Amygdala (tissue), 56 donors: Measurements from ENCODE around the gene RPAIN.

Experiments used
- DNase-seq, 56 donors: peaks; one replicate each; lab custom pipeline; 2025; lab: John Stamatoyannopoulos, UW

RPAIN gene, protein sequence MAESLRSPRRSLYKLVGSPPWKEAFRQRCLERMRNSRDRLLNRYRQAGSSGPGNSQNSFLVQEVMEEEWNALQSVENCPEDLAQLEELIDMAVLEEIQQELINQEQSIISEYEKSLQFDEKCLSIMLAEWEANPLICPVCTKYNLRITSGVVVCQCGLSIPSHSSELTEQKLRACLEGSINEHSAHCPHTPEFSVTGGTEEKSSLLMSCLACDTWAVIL

DNA sequence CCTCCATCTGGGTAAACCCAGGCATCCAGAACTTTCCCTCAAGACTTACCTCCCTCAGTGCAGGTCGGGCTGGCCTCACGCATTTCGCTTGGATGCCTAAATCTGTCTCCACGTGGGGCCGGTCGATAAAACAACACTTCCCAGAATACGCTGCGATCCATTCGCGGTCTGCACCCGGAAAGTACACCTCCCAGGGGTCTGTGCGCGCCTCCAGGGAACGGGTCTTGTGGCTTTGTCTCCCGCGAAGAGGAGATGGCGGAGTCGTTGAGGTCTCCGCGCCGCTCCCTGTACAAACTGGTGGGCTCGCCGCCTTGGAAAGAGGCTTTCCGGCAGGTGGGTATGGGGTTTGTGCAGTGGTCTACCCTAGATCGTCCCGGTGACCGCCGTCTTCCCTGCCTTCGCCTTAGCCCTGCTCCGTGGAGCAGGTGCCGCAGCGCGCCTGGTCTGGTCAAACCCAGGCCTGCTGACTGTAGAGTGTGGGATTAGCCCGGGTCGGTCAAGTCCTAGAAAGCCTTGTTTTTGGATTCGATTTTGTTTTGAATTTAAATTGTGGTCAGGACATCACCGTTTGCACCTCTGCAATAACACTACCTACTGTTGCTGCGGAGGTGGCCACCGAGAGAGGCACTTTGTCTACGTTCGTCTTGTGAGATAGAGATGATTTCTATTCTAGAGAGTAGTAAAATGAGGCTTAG lies at the start of gene RPAIN:
Gene RPAIN (plus strand): TSS at position 224 of the 695 bp plus-strand sequence. CDS start 29 bp downstream, at position 253.
- peak in 53 of 56 donors; percentile 75 to 98 (median 93) for DNase-seq

DNA sequence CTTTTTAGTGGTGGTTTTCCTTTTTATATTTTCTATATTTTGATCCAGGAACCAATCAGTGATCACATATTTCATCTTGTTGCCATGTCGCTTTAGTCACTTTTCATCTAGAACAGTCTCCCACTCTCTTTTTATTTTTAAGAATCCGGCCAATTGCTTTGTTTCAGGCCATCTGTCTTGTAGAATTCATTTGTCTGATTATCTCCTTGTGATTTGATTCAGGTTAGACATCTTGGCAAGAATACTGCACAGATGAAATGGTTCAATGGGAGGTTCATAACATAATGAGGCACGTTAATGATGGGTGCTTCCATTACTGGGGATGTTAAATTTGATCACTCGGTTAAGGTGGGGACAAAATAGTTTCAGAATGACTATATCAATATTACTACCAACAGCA lies 49.6 kb upstream of the RPAIN start:
- no peak for DNase-seq

DNA sequence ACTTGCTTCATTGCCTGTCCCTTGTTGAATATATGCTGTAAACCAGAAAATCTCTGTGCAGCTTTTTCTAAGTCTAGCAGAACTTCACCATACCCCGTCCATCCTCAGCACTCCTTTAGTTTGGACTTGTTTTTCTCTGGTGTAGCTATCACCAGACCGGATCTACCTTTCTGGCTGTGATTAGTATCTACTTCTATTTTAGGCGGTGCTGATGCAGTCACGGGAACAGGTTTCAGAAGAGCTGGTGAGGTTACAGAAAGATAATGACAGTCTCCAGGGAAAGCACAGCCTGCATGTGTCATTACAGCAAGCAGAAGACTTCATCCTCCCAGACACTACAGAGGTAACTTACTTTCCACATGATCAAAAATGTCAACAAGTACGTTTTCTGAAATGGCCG lies 46.9 kb upstream of the RPAIN start:
- DNase-seq: peak in 6 of 56 donors; percentile 3 to 33 (median 9)

DNA sequence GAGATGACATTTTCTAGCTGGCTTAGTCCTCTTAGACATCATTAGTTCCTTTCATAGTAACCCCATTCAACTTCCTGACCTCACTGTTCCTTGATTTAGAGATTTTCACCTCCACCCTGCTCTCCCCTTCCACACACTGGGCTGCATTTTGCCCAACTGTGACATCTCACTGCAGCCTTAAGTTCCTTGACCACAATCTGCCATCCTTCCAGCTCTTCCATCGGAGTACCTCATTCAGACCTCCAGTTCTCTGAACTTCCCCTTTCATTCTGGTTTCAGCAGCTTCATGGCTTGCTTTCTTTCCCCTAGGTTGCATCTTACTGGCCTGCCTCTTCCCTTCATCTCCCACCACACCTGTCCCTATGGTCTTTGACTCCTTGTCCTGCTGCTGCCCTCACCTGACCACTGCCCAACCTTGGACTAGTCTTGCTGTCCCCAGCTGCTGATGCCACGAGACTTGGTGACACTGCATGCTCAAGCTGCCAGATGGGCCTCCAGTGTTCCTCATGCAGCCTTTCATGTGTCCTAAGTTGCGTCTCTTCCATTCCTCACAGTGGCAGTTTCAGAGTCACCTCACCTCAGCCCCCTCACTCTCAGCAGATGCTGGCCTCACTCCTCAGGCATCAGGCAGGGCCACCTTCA lies 41.3 kb upstream of the RPAIN start:
- no peak for DNase-seq

DNA sequence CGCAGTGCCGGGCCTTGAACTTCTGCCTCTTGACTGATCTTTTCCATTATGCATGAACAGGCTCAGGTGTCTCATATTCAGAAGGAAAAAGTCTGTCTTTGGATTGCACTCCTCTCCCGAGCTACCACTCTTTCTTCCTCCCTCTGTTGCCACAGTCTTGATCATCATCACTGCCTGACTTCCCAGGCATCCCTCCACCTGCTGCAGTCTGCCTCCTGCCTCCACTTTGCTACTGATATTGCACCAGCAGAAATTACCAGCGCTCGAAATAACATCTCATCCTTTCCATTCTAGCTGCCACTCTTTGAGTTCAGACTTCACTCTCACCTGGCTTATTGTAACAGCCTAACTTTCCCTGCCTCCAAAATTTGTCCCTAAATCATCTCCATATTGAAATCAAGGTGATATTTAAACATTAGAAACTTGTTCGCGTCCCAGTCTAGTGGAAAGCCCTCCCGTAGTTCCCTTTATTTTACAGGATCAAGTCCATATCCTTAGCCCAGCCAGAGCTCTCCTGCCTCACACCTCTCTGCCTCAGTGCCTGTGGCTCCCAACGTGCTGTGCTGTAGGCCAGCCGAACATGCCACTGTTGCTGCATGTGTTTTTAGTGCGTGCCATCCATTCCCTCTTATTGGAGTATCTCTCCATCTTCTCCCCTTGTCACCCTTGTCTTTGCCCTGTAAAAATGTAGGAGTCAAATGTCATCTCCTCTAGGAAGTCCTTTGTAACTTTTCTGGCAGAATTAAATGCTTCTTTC lies 40.5 kb upstream of the RPAIN start:
- DNase-seq: no peak

DNA sequence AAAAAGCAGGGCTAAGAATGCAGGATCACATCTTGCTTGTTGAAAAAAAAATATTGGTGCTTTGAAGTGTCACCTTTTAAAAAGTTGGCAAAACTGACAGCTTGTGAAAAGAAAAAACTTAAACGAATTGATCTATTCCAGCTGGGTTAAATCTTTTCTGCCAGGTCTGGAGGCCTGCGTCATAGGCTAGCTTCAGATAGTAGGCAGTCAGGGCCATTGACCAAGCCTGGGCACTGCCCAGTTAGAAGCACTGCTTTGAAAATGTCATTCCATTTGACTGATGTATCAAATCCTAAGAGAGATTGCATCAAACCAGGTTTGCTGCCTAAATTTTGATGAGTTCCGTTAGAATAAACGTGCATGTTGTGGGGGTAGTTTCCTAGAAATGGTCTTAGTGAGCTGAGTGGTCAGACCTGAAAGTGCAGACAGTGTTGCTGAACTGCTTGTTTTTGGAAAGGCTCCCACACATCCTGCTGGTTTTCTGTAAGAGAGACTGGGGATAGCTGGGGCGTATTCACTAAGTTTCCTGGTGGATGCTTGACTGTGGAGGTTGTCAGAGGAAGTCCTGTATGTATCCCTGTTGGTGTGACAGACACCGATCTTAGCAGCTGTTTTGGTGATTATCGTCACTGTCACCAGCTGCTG lies 39.4 kb upstream of the RPAIN start:
- no peak for DNase-seq

DNA sequence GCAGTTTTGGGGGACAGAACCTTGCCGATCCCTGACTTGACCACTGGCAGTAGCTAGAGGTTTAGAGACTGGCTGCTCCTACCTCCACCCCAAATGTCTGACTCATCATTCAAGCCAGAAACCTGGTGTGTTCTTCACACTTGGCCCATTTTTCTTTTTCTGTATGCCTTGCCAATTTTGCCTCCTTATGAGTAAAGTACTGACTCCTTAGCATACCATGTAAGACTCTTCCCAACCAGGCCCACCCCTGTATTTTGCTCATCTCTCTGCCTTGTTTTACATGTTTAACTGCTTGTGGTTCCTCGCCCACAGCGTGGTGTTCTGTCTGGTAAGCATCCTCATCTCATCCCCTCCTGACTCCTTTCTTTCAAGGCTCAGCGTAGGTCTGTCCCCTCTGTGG lies 38.4 kb upstream of the RPAIN start:
- DNase-seq: no peak

DNA sequence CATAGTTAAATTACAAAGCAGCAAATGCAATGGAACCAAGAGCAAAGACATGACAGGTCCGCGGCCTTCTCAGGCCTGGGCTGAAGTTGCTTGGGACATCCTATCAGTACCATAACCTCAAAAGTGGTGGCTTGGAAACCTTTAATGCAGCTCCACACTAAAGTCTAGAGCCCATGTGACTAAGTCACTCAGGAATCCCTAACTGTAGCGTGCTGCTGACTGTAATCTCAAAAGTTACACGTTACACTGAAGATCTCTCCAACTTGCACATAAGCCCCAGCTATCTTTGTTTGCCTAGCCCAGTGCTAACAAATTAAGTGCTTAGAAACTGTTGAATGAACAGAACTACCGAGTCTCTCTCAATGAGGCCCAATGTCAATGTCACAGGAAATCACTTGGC lies 28.3 kb upstream of the RPAIN start:
- DNase-seq: no peak

DNA sequence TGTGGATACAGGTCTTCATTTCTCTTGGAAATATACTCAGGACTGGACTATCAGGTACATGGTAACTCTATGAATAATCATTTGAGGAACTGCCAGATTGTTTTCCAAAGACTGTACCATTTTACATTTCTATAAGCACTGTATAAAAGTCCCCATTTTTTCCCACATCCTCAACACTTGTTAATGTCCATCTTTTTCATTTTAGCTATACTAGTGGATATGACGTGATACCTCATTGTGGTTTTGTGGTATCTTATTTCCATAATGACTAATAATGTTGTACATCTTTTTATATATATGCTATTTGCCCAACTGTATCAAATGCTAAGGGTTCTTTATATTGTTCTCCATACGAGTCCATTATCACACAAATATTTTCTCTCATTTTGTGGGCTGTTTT lies 23.4 kb upstream of the RPAIN start:
- DNase-seq: no peak

DNA sequence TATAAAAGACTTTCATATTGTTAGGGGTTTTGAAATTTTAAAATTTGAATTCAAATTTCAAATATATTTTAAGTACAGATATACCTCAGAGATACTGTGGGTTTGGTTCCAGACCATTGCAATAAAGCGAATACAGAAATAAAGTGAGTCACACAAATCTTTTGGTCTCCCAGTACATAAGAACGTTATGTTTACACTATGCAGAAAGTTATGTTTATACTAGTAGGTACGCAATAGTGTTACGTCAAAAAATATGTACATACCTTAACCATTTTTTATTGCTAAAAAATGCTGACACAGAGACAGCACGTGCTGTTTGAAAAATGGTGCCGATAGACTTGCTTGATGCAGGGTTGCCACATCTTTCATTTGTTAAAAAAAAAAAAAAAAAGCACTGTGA lies 20.2 kb upstream of the RPAIN start:
- DNase-seq: no peak

DNA sequence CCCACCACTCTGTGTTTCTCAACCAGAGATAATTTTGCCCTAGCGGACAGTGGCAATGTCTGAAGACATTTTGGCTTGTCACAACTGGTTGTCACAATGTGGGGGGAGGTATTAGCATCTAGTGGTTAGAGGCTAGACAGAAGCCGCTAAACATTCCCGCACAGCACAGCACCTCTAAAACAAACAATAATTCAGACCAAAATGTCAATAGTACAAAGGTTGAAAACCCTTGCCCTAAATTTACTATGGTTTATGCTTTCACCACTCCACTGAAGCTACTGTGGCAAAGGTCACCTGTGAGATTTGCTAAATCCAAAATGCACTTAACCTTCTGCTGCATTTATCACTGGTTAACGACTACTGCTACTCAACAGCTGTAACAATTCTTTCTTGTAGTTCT lies 14.6 kb upstream of the RPAIN start:
- DNase-seq: no peak

DNA sequence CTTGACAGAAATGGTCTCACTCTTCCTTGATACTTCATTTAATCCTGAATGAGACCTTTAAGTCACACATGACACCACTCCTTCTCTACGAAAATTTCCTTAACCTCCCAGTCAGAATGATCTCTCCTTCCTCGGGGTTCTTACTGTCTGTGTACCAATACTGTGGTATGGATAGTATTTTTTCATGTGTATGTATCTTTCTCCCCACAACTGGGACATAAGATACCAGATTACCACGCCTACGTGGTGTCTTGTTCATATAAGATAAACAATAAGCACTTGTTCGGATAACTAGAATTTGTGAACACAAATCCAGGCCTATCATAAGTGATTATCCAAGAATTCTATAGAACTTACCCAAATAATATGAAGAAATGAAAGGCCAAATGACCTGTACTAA lies 11.8 kb upstream of the RPAIN start:
- no peak for DNase-seq

DNA sequence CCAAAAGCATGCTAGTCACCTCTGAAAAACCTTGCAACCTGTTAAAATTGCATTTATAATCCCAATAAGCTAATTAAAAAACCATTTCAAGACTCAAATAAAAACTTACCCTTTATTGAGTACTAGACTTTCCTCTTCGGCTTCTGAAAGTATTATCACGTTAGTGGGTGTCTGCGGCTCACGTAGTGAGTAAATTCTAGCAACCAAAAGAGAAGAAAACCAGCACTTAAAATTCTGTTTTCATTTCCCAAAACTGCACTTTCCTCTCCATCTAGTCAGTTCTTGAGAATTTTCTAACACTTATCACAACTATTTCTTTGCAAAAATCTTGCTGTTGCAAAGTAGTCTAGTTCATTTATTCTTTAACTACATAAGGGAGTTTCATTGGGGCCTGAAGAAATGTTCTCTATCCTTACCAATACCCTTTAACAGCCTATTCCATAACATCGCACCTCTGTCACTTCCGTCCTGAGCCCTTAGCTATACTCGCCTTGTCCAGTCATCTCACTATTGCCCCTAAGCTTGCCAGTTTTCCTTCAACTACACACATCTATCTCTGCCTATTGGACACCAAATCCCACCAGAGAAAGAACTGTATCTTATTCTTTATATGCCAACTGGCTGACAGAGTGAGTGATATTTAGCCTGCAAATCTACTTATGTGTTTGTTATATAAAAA lies 9.2 kb upstream of the RPAIN start:
- no peak for DNase-seq

DNA sequence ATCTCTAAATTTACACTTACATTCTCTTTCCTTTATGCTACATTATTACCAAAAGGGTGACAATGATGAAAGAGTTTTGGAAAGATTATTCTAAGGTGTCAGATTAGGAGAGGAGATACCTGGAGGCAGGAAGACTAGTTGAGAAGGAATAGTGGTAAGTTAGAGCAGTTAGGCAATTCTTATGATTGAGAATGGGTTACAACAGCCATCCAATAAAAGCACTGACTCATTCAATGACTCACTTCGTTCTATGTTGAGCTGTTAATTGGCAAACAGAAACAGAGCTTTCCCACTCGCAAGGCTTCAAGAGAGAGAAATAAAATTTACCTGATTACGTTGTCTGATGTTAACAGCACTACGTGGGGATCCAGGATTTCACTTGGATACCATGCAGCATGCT lies 6.3 kb upstream of the RPAIN start:
- DNase-seq: peak in 1 of 56 donors; percentile 2

DNA sequence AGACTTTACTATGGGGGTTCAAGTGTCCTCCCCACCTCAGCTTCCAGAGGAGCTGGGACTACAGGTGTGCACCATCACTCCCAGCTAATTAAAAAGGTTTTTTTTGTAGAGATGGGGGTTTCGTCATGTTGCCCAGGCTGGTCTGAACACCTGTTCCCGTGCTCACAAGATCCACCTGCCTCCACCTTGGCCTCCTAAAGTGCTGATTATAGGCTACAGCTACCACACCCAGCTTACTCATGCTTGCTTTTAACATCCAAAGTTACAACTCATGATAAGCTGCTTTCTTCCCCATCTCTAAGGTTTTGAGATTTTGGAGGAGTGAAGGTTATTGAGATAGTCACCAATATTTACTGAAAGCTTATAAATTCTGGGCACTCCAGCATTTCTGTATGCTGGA lies 3.1 kb upstream of the RPAIN start:
- no peak for DNase-seq

DNA sequence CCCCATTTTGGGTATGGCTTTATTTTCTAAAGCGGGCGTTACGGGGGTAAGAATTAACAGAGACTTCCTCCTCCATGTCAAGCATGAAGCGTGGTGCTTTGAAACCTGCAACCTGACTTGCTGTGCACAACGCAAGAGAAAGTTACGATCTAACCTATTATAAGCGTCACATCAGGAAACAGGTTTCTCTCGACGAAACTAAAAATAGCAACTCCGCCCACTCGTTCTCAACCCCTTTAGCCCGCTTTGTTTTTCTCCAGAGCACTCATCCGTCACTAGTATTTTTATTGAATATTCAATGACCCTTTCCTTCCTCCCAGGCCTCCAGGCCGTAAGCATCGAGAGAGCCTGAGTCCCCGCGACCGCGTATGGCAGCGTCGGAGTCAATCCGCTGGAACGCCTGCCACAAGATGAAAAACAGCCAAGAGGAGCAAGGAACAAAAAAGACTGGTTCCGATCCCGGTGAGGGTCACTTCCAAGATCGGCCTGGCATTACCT lies 1.1 kb upstream of the RPAIN start:
- peak in 5 of 56 donors; percentile 27 to 69 (median 57) for DNase-seq

DNA sequence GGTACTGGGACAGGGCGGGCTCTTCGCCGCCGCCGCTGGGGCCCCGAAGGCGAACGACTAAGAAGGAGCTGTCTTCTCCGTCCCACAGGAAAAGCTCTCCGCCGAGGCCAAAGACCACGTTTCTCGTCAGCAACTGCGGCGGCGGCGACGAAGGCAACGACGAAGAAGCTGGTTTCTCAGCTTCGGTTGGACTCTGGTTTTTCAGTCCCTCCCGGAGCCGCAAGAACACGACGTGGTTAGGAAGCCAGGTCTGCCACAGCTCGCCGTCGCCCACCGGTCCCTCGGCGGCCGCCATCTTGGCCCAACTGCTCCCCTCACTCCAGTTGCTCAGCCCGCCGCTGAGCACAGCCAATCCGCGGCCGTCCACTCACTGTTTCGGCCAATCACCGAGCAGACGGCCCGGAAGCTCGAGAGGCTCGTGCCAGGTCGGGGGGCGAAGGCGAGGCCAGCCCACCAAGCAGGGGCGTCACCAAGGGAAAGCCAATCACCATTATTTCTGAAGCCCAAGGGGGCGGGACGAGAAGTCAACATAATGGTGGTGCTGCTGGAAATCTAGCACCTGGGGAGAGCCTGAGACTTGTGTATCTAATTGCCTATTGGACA lies 525 bp upstream of the RPAIN start, which contains the start of gene NUP88:
Gene NUP88 (minus strand): TSS at position 307 of the 603 bp plus-strand sequence. CDS start 12 bp downstream, at position 295.
- DNase-seq: peak; percentile 77 to 99 (median 96)

DNA sequence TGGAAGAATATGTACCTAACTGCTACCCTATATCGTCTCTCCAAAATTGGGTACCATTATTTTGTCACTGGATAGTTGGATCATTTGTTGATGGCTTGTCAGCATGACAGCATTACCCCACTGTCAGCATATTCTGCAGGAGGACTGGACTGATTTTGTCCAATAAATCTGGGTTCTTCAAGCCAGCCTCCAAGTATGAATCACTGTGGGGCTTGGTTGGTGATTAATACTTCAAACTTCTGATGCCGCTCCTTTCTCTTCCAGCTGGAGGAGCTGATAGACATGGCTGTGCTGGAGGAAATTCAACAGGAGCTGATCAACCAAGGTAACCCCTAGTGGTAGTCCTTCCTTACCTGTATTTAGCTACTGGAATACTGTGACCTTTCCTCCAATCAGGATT lies 2.5 kb downstream of the RPAIN start:
- DNase-seq: no peak

DNA sequence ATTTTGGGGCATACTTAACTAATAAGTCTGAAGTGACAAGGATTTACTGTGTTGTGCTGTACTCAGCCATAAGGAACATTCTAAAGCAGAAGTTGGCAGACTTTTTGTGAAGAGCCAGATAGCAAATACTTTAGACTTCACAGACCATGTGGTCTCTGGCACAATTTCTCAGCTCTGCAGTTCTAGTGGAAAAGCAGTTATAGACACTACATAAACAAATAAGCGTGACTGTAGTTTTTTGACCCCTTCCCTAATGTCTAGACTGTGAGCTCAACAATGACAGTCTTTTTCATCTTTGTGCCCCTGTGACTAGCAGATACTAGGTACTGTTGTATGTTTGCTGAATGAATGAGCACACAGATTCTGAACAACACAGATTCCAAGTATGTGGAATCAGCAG lies 4.9 kb downstream of the RPAIN start:
- no peak for DNase-seq
